NCI-H2081 (cell line): ENCODE data around the gene CLEC4M.
"Not testable (repeated sequence)": the region's sequence is repeated elsewhere in the genome, so short reads cannot be mapped to it uniquely, and the experiment has no call there.

Source experiments
- DNase-seq, 2 experiments: peaks; one replicate each; lab custom pipeline; 2025; lab: John Stamatoyannopoulos, UW

Gene CLEC4M

GRCh38 chr19:7742575-7742974, 20.5 kb upstream of the CLEC4M start:
- DNase-seq, result no peak

GRCh38 chr19:7742991-7743390, 20.1 kb upstream of the CLEC4M start:
- no peak for DNase-seq

- DNase-seq, result no peak
Measured at GRCh38 chr19:7743425-7743841, 19.6 kb upstream of the CLEC4M start.

- DNase-seq, result no peak
Measured at GRCh38 chr19:7744199-7744786, 18.8 kb upstream of the CLEC4M start.

- no peak for DNase-seq
Measured at GRCh38 chr19:7744871-7745650, 18.0 kb upstream of the CLEC4M start.

GRCh38 chr19:7746306-7746705, 16.7 kb upstream of the CLEC4M start:
- DNase-seq, result not testable (repeated sequence)

GRCh38 chr19:7746903-7747884, 15.8 kb upstream of the CLEC4M start, which contains the start of gene CD209:
TSS of gene CD209 (minus strand) at chr19:7747534. CDS start at chr19:7747511, 23 bp downstream.
- no peak for DNase-seq

- no peak for DNase-seq
Measured at GRCh38 chr19:7748171-7748570, 14.9 kb upstream of the CLEC4M start.

- no peak for DNase-seq
Measured at GRCh38 chr19:7748756-7749155, 14.3 kb upstream of the CLEC4M start.

- DNase-seq, result no peak
Measured at GRCh38 chr19:7751157-7751783, 11.8 kb upstream of the CLEC4M start.

- no peak for DNase-seq
Measured at GRCh38 chr19:7756258-7756657, 6.8 kb upstream of the CLEC4M start.

- DNase-seq, result no peak
Measured at GRCh38 chr19:7757358-7757757, 5.7 kb upstream of the CLEC4M start.

GRCh38 chr19:7759156-7759555, 3.9 kb upstream of the CLEC4M start:
- DNase-seq, result no peak

- DNase-seq, result no peak
Measured at GRCh38 chr19:7763696-7764095, 653 bp downstream of the CLEC4M start.

GRCh38 chr19:7764157-7764556, 1.1 kb downstream of the CLEC4M start:
- DNase-seq, result not testable (repeated sequence)

- DNase-seq, result not testable (repeated sequence)
Measured at GRCh38 chr19:7765043-7765442, 2.0 kb downstream of the CLEC4M start.

GRCh38 chr19:7766535-7766934, 3.5 kb downstream of the CLEC4M start:
- no peak for DNase-seq

- DNase-seq, result no peak
Measured at GRCh38 chr19:7767487-7767886, 4.4 kb downstream of the CLEC4M start.

GRCh38 chr19:7769171-7769570, 6.1 kb downstream of the CLEC4M start:
- no peak for DNase-seq

GRCh38 chr19:7771072-7771471, 8.0 kb downstream of the CLEC4M start:
- DNase-seq, result no peak

GRCh38 chr19:7772752-7773291, 9.8 kb downstream of the CLEC4M start:
- no peak for DNase-seq

GRCh38 chr19:7773841-7774240, 10.8 kb downstream of the CLEC4M start:
- no peak for DNase-seq
